ENCODE results near the gene SEC61A1. TPM values are rescaled to one million over a fixed set of nuclear protein-coding genes. Genes with fewer than 3 reads are reported as not detected.

The SEC61A1 gene
- total RNA-seq, 2 experiments from 2014 or later = 107 to 116 TPM

GRCh38 chr3:128081846-128082245, 29.6 kb downstream of the SEC61A1 start:
- H3K4me1 Mint-ChIP-seq (ENCODE audit: low read depth) = peaks cover 5% of the 10 kb centered on the region
- no peak for TF ChIP-seq CTCF (IDR thresholded peaks at IDR 0.05)
- no peak for ATAC-seq
- no peaks in the 10 kb centered on the region for H3K27me3 Mint-ChIP-seq
- H3K9me3 Mint-ChIP-seq = no peaks in the 10 kb centered on the region
- ChIA-PET POLR2A (no interaction called here), CTCF (interaction anchor here (1.0 kb wide), 2 partner anchors 13 to 52 kb away, joined by 3 to 4 read pairs; no protein-coding TSS in a partner anchor)
- DNase-seq = no peak
- intact Hi-C loops (cut with micrococcal nuclease) = loop anchor here (10.0 kb wide), 1 partner anchor 413 kb away; the partner anchor contains the start of gene GATA2
- H3K27ac Mint-ChIP-seq = no peak overlapping the region
- H3K36me3 Mint-ChIP-seq (ENCODE audit: low read depth) = peaks cover 55% of the 10 kb centered on the region
- no peak overlapping the region for H3K4me3 Mint-ChIP-seq

DNA sequence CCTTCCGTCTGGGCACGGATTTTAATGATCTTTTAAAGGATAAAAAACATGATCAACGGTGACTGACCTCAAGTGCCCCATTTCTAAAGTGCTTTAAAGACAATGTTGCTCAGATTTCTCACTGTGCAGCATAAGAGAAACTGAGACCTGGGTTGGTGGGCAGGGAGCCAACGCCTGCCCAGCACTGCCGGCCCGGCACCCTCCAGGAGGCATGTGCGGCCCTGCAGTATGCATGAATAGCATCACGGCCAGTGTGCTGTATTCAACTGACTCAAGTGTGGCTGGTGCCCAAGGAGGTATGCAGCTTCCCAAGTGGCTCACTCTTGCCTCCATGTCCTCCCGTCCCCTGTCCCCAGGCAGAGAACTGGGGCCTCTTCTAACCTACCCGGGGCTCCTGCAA, 30.3 kb downstream of the SEC61A1 start:
- Mint-ChIP-seq H3K9me3 (no peaks in the 10 kb centered on the region), H3K27me3 (no peaks in the 10 kb centered on the region), H3K36me3 (ENCODE audit: low read depth) (peaks cover 61% of the 10 kb centered on the region), H3K4me1 (ENCODE audit: low read depth) (peaks cover 5% of the 10 kb centered on the region), H3K27ac (no peak overlapping the region), H3K4me3 (no peak overlapping the region)
- TF ChIP-seq CTCF (IDR thresholded peaks at IDR 0.05) = no peak
- ChIA-PET CTCF (interaction anchor here (1.0 to 2.3 kb wide), 2 partner anchors 13 to 51 kb away, joined by 4 to 5 read pairs; no protein-coding TSS in a partner anchor), POLR2A (interaction anchor here (1.0 kb wide), 1 partner anchor 17 kb away, joined by 3 read pairs; no protein-coding TSS in a partner anchor)
- ATAC-seq (no peak), DNase-seq (no peak)
- intact Hi-C loops (cut with micrococcal nuclease) = loop anchor here (10.0 kb wide), 1 partner anchor 412 kb away; the partner anchor contains the start of gene GATA2

- ATAC-seq (no peak), DNase-seq (no peak)
- POLR2A ChIA-PET = interaction anchor here (1.0 kb wide), 1 partner anchor 17 kb away, joined by 3 read pairs; no protein-coding TSS in a partner anchor
- no peak overlapping the region for H3K27ac Mint-ChIP-seq
- no peaks in the 10 kb centered on the region for H3K4me1 Mint-ChIP-seq (ENCODE audit: low read depth)
- no peak for TF ChIP-seq CTCF (IDR thresholded peaks at IDR 0.05)
- CTCF ChIA-PET = interaction anchor here (1.1 to 2.3 kb wide), 2 partner anchors 12 to 50 kb away, joined by 5 read pairs; no protein-coding TSS in a partner anchor
- no peaks in the 10 kb centered on the region for H3K27me3 Mint-ChIP-seq
- intact Hi-C loops (cut with micrococcal nuclease) = loop anchor here (10.0 kb wide), 1 partner anchor 411 kb away; the partner anchor contains the start of gene GATA2
- H3K36me3 Mint-ChIP-seq (ENCODE audit: low read depth) = peaks cover 63% of the 10 kb centered on the region
- H3K4me3 Mint-ChIP-seq = no peak overlapping the region
- no peaks in the 10 kb centered on the region for H3K9me3 Mint-ChIP-seq
These were observed 31.2 kb downstream of the SEC61A1 start for GRCh38 chr3:128083396-128083795.

GRCh38 chr3:128083980-128084674, 31.9 kb downstream of the SEC61A1 start:
- H3K36me3 Mint-ChIP-seq (ENCODE audit: low read depth) = peaks cover 59% of the 10 kb centered on the region
- no peak for TF ChIP-seq CTCF (IDR thresholded peaks at IDR 0.05)
- H3K27ac Mint-ChIP-seq = no peak overlapping the region
- DNase-seq (no peak), ATAC-seq (no peak)
- no peaks in the 10 kb centered on the region for H3K9me3 Mint-ChIP-seq
- CTCF ChIA-PET = interaction anchor here (0.8 to 2.3 kb wide), 5 partner anchors 10 to 50 kb away, joined by 3 to 5 read pairs (median 4); no protein-coding TSS in a partner anchor
- intact Hi-C loops (cut with micrococcal nuclease) = loop anchor here (10.0 kb wide), 1 partner anchor 411 kb away; the partner anchor contains the start of gene GATA2
- no peaks in the 10 kb centered on the region for H3K27me3 Mint-ChIP-seq
- POLR2A ChIA-PET = no interaction called here
- no peak overlapping the region for H3K4me3 Mint-ChIP-seq
- H3K4me1 Mint-ChIP-seq (ENCODE audit: low read depth) = no peaks in the 10 kb centered on the region

DNA sequence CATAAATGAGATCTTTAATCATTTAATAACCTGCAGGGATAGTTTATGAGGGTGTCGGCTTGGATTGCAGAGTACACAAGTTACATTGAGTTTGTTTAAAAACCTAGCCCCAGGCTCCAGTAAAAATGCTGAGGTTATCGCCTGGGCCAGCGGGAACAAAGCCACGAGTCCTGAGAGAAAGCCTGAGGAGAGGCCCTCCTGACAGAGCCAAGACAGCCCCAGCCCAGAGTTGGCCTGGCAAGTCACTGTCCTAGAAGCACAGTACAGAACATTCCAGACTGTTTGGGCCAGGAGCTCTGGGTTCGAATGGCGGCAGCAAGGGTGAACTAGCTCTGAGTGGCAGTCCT, 32.4 kb downstream of the SEC61A1 start:
- CTCF ChIA-PET = interaction anchor here (0.8 to 2.3 kb wide), 4 partner anchors 9 to 49 kb away, joined by 3 to 5 read pairs (median 4); no protein-coding TSS in a partner anchor

More for the DNA sequence above, 32.4 kb downstream of the SEC61A1 start:
- H3K27me3 Mint-ChIP-seq = no peaks in the 10 kb centered on the region
- no peaks in the 10 kb centered on the region for H3K4me1 Mint-ChIP-seq (ENCODE audit: low read depth)
- no peak for DNase-seq
- H3K9me3 Mint-ChIP-seq = no peaks in the 10 kb centered on the region
- no peak overlapping the region for H3K27ac Mint-ChIP-seq
- POLR2A ChIA-PET = no interaction called here
- no peak overlapping the region for H3K4me3 Mint-ChIP-seq
- peaks cover 58% of the 10 kb centered on the region for H3K36me3 Mint-ChIP-seq (ENCODE audit: low read depth)
- intact Hi-C loops (cut with micrococcal nuclease) = loop anchor here (10.0 kb wide), 1 partner anchor 410 kb away; the partner anchor contains the start of gene GATA2
- no peak for TF ChIP-seq CTCF (IDR thresholded peaks at IDR 0.05)
- no peak for ATAC-seq
